Measurements from ENCODE around the gene ECI1.

ECI1 gene

DNA sequence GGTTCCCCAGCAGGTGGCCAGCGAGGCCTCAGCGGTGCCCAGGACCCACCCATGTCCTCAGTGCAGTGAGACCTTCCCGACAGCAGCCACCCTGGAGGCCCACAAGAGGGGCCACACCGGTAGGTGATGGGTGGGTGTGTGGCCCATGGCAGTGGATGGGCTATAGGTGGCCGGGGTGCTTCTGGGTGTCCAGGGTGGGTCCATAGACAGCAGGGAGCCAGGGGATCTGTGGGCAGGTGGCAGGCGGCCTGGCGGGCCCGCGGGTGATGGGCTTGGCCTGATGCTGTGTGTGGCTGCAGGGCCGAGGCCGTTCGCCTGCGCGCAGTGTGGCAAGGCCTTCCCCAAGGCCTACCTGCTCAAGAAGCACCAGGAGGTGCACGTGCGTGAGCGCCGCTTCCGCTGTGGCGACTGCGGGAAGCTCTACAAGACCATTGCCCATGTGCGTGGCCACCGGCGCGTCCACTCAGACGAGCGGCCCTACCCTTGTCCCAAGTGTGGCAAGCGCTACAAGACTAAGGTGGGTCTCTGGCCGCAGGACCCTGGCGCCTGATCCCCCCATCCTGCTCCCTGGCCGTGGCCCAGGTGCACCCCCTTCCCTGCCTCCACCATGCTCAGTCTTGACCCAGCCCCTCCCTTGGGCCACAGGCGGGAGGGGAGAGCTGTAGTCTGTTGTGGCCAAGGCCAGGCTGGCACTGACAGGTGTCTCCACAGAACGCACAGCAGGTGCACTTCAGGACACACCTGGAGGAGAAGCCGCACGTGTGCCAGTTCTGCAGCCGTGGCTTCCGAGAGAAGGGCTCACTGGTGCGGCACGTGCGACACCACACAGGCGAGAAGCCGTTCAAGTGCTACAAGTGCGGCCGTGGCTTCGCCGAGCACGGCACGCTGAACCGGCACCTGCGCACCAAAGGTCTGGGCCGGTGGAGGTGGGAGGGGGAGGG lies 17.2 kb downstream of the ECI1 start:
- no peak for DNase-seq (ENCODE audit: low spot score)

DNA sequence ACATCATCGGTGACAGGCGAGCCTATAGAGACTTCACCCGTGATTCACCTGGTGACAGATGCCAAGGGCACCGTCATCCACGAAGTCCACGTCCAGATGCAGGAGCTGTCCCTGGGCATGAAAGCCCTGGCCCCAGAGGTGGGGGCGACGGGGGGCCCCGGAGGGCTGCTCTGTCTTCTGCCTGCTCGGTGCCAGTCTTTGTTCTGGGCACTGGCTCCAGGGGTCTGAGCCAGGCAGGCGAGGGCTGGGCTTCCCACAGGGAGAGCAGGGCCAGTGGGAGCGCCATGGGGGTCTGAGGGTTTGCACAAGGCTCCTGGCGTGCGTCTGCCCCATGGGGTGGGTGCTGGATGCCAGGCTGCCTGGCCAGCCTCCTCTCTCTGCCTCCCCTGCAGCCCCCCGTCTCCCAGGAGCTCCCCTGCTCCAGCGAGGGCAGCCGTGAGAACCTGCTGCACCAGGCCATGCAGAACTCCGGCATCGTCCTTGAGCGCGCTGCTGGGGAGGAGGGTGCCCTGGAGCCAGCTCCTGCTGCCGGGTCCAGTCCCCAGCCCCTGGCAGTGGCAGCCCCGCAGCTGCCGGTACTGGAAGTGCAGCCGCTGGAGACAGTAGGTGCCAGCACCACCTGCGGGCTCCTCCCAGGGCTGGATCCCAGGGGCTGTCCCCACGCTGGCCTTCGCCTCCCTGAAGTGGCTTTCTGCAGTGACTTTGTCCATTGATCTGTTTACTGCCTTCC lies 18.2 kb downstream of the ECI1 start:
- DNase-seq (ENCODE audit: low spot score), result no peak

DNA sequence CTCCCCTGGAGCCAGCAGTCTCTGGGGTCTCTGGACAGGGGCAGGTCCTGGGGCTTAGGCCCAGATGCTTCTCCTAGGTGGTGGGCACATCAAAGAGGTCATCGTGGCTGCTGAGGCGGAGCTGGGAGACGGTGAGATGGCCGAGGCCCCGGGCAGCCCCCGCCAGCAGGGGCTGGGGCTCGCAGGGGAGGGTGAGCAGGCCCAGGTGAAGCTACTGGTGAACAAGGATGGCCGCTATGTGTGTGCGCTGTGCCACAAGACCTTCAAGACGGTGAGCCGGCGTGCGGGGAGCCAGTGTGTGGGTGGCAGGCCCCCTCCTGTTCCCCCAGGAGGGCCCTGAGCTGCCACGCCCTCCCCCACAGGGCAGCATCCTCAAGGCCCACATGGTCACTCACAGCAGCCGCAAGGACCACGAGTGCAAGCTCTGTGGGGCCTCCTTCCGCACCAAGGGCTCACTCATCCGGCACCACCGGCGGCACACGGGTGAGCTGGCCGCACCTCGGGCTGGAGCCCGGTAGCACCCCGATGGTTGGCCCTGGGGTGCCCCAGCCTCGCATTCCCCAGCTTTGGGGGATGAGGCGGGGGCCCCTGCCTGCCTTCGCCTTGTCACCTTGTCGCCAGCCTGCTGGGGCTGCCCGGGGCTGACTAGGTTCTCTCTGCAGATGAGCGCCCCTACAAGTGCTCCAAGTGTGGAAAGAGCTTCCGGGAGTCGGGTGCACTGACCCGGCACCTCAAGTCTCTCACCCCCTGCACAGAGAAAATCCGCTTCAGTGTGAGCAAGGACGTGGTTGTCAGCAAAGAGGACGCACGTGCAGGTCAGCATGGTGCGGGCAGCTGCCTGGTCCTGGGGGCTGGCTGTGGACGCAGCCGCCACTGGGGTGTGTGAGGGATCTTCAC lies 19.0 kb downstream of the ECI1 start:
- no peak for DNase-seq (ENCODE audit: low spot score)

DNA sequence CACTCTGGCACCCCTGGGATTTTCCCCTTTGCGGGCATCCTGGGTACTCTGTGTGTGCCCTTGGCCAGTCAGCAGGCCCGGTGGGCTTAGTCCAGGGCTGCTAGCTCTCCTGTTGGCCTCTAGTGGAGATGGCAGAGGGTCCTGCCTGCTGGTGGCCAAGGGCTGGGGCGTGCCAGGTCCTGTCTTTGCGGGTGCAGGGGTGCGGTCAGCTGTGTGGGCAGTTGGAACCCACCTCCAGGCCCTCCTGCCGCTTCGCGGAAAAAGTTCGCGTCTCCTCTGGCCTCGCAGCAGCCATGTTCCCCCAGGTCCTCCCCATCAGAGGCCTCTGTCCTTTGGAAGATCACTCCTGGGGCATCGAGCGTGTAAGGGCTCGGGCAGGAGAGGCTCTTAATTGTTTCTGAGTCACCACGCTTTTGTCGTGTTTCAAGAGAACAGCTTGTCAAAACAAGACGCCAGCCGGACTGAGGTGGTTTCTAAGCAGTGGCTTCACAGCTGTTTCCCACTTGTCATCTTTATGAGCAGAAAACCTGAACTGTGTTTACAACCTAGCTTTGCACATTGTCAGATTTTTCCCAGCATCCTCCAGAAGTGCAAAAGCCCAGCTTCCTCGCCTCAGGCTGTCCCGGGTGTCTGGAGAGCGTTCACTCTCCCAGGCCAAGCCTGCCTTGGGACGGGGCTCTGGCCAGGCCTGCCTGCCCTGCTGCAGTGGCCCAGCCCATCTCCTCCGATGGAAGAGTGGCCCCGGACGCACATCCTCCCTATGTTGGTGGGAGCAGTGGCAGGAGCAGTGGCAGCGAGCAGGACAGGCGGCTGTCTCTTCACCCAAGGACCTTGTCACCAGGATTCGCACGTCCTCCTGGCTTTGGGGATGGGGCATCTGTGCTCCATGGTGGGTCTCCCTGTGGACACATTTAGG lies 20.1 kb downstream of the ECI1 start:
- no peak for DNase-seq (ENCODE audit: low spot score)

DNA sequence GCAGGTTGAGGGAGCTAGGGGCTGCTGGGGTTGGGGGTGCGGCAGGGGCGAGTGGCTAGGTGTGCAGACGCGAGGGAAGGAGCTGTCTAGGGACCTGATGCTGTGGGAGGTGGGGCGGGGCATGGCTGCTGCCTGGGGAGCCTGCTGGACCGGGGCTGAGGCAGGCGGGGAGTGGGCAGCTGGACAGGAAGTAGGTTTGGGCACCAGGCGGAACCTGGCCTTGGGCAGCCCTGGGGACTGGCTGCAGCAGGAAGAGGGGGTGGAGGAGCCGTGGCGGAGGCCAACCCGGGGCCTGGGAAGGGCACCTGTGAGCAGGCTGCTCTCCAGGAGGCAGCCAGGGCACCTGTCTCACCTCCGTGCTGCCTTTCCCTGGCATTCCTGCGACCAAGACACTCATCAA lies 21.0 kb downstream of the ECI1 start:
- DNase-seq (ENCODE audit: low spot score), result no peak

DNA sequence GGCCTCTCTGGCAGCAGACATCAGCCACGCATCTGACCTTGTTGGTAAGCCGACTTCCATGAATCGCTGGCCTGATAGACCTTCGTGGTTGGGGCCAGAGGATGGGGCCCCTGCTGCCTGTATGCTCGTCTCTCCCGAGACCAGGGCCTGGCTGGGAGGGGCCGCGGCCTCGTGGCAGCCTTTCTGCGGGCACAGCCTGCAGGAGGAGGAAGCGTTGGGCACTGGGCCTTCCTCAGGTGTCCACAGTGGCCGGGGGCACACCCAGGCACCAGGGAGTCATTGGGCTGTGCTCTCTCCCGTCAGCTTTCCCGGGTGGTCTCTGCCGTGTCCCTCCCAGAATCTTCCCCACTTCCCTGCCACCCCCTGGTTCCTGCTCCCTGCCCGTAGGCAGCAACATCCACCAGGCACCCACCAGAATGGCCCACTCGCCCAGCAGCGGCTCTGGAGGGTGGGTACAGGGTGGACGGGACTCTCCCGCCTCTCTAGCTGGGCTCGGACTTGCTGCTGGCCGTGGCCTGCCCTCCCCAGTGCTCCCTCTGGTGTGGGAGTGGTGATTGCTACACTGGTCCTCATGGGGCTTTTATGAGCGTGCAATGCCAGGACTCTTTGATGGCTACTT lies 21.6 kb downstream of the ECI1 start:
- DNase-seq (ENCODE audit: low spot score), result no peak

DNA sequence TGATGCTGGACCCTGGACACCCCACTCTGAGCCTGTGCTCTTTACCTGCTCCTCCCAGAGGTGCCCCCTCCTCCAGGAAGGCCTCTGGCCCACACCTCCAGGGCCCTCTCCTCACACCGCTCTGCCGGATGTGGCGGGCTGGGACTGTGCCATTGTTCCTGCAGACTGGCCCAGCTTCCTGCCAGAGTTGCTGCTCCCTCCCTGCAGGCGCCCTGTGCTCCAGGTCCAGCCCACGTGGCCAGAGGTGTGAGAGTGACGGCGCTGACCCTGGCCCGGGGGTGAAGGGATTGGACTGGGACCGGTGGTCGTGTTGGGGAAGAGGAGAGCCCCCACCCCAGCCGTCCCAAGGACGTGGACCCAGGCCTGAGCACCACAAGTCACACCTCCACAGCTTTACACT lies 22.3 kb downstream of the ECI1 start:
- DNase-seq (ENCODE audit: low spot score), result no peak

DNA sequence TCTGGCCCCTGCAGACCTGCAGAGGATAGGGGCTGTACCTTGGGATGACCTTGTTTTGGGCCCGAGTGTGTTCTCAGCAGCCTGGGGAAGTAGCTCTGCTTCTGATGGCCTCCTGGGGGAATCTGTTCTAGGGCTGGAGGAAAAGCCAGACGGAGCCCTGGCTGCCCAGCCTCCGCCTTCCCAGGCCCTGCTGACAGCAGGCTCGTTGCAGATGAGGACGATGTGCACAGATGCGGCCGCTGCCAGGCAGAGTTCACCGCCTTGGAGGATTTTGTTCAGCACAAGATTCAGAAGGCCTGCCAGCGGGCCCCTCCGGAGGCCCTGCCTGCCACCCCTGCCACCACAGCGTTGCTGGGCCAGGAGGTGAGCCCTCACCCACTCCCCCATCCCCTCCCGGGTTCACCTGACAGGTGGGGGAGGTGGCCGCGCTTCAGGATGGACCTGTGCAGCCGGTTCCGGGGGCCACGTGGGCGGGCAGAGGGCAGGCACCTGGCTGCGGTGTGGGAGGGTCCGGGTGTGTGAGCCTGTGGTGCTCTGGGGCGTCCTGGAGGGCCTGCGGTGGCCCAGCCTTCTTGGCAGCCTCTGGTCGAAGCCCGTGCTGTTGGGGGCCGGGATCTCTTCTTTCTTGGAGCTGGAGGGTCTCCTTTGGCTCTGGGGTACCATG lies 23.1 kb downstream of the ECI1 start:
- DNase-seq (ENCODE audit: low spot score), result no peak

DNA sequence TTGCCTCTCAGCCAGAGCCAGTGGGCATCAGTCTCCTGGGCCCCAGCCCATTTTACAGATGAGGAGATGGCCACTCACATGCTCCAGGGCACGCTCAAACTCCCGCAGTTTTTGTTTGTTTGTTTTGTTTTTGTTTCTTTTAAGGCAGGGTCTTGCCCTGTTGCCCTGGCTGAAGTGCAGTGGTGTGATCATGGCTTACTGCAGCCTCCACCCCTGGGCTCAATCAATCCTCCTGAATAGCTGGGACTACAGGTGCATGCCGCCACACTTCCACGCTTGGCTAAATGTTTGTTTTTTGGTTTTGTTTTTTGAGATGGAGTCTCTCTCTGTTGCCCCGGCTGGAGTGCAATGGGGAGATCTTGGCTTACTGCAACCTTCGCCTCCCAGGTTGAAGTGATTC lies 24.5 kb downstream of the ECI1 start:
- no peak for DNase-seq (ENCODE audit: low spot score)

DNA sequence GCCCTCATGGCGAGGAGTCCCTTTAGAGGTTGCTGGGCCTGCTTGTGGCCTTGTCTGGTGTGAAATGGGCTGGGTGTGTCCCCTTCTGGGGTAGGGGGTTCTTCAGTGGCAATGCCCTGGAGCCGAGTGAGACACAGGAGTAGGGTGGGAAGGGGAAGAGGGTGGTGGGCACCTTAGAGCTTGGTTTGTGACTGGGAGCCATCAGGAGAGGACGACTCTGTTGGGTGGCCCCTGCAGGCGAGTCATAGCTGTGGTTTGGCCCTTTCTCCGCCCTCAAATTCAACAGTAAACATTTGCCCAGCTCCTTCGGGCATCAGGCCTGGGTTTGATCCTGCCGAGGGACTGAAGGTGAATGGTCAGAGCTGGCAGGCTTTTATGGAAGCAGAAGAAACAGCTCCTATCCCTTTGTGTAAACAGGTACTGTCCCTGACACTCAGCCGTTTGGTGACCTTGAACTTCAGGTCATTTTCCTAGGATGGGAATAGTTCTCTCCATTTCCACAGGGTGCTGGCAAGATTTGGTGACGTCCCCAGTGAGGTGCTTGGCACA lies 25.1 kb downstream of the ECI1 start:
- DNase-seq (ENCODE audit: low spot score), result no peak

DNA sequence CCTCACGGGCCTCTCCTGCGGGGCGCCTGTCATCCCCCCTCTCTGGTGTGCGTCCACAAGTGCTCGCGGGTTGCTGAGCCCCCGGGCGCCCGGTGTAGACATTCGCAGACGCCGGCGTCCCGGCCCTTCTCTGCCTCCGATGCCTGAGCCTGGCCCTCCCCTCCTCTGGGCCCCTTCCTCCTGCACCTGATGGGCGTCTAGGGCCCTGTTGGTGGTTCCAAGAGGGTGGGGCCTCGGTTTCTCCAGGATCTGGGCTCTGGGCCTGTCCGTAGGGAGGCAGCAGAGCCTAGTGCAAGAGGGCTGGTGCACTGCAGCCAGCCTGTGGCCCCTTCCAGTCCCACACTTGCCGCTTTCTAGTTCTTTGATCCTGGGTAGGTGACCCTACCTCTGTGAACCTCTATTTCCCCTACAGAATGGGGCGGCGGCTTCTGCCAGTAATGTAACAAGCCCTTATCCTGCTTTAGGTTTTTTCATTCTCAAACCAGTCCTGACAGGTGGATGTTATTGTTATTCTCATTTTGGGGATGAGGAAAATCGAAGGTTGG lies 27.4 kb downstream of the ECI1 start:
- peak; percentile 73 for DNase-seq (ENCODE audit: low spot score)

DNA sequence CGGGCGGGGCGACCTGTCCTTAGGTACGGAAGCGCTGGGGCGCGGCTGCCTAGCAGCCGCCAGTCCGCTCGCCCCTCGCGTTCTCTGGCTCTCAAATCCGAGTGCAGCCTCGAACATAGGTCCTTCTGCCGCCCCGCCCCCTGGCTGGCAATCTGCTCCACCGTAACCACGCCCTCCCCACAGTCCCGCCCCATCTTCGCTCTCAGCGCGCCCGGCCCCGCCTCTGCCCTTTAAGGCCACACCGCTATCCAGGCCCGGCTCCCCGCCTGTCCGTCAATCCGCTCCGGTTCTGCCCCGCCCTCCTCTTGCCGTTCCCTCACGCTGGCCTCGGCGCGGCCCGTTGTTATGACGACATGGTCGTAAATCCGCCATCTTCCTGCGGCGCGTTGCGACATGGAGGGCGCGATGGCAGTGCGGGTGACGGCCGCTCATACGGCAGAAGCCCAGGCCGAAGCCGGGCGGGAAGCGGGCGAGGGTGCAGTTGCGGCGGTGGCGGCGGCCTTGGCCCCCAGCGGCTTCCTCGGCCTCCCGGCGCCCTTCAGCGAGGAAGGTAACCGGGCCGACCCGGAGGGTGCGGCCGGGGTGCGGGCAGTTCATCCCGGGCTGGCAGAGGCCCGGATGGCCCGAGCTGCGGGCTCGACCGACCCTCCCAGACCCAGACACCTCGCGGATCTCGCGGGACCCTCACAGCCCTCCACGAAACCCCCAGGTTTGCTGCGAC lies 28.0 kb downstream of the ECI1 start, which contains the start of gene E4F1:
E4F1 (plus strand) TSS at position 371 of the 721 bp plus-strand sequence; CDS start at position 394, 23 bp downstream.
- peak; percentile 98 for DNase-seq (ENCODE audit: low spot score)

DNA sequence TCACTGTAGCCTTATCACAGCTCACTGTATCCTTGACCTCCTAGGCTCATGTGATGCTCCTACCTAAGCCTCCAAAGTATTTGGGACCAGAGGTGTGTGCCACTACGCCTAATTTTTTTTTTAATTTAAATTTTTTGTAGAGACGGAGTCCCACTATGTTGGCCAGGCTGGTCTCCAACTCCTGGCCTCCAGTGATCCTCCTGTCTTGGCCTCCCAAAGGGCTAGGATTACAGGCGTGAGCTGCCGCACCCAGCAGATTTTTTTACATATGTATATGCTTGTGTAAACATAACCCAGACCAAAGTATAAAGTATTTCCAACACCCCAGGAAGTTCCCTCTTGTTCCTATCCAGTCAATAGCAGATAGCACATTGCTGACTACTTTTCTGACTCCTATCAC lies 35.1 kb downstream of the ECI1 start:
- no peak for DNase-seq (ENCODE audit: low spot score)

DNA sequence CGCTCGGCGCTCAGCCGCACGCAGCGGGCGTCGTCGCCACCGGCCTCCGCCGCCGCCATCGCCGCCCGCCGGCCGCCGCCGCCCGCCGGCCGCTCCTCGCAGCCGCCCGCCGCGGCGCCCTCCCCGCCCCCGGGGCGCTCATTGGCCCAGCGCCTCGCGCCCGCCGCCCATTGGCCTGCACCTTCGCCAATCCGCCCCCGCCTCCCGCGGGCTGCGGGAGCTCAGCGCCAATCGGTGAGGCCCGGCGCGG lies 36.7 kb downstream of the ECI1 start, which contains the start of gene PGP:
PGP (minus strand) TSS at position 122 of the 250 bp plus-strand sequence; CDS start at position 59, 63 bp downstream.
- DNase-seq (ENCODE audit: low spot score), result peak; percentile 99

DNA sequence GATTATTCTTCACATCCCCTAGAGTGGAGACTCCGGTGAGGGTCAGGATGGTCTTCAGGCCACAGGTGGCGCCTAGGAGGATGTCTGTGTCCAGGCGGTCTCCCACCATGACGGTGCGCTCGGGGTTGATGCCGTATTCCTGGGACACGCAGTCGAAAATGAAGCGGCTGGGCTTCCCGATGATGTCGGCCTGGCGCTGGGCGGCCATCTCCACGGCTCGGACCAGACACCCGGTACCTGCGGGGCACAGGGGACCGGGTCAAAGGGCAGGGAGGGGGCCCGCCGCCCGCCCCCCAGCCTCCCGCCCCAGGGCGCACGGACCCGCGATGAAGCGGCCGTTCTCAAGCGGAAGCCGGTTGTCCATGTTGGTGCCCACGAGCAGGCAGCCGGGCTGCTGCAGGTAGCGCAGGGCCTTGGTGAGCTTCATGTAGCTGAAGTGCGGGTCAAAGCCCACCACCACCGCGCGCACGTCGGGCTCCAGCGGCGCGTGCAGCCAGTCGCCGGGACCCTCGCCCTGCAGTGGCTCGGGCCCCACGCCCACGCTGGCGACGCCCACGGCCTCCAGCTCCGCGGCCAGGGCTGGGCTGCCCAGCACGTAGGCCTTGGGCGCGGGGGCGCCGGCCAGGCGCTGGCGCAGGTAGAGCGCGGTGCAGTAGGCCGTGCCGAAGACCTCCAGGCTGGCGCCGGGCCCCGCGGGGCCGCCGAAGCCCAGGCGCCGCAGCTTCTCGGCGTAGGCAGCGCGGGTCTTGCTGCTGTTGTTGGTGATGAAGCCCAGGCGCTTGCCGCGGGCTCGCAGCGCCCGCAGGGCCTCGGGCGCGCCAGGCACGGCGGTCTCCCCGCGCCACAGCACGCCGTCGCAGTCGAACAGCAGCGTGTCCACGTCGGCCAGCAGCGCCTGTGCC lies 37.3 kb downstream of the ECI1 start:
- DNase-seq (ENCODE audit: low spot score), result no peak

DNA sequence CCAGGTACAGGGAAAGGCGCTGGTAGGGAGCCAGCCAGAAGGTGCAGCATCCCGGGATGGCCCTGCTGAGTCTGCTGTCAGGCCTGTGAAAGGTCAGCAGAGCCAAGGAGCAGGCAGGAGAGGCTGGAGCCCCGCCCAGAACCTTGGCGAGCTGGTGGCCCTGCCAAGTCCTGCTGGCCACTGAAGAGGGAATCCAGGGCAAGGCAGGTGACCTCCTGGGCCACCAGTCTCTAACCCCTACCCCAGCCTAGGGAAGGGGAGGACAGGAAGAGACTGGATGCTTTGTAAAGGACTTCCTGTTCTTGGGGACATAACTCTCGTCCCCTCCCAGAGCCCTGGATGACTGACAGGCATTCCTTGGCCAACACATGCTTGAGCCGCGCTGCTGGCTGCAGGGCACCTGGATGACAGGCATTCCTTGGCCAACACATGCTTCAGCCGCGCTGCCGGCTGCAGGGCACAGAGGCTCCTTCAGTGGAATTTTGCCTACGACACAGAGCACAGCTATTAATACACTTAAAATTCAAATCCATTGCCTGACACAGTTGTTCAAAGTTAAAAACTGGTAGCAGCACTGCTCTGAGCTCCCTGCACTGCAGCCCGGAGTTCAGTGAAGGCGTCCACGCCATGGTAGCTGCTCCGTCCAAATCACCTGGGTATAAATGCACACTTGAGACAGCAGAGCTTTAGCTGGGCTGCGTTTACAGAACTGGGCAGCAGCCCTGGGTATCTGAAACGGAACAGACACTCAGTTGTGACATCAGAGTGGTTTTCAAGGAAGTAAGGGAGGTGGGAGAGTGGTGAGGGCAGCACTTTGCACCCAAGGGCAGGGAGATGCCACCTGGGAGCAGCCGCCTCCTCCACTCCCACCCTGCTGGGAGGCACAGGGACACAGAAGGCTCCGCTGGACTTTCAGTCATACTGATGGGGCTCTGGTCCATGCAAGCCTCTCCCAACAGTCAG lies 38.7 kb downstream of the ECI1 start:
- no peak for DNase-seq (ENCODE audit: low spot score)

DNA sequence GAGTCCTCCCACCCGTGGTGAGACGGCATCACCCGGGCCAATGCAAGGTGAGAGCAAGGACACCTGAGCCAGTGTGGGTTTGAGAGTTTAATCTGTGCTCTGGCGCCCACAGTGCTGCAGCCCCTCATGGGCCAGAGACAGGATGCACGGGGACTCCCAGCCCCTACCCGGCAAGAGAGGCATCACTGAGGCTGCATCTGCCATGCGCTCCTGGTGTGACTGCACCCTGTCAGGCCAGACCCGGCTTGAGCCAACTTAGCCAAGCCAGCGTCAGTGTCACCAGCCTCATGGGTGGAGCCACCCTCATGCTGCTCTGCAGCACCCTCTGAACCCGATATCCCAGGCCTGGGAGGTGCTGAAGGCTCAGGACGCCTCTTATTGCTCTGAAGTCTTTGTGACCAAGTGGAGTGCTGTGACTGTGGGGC lies 39.5 kb downstream of the ECI1 start:
- DNase-seq (ENCODE audit: low spot score), result no peak
